DND-41 (cell line): ENCODE results near the gene VEGFD.

Experiments used
- ATAC-seq: fragments of 200-7000 bp; cut with Tn5 transposase; 3 replicates; pipeline ENCODE4 v1.9.1; 2021; ENCODE audit warnings: low read depth; ENCODE audit not compliant: insufficient read depth
- DNase-seq: peaks from one replicate; pipeline ENCODE4 v3.0.0-alpha.2; 2020
- H2AFZ ChIP-seq: 2 replicates; pipeline ENCODE4 v1.6.0; 2012; ENCODE audit warnings: low read depth, low read length
- H3K27ac ChIP-seq: 2 replicates; pipeline ENCODE4 v1.5.1; 2012; ENCODE audit warnings: low read length, inconsistent platforms
- H3K27me3 ChIP-seq: fragments of 200-600 bp; sonication (generic); 2 replicates; pipeline ENCODE4 v1.6.0; 2012; ENCODE audit warnings: low read length, mild to moderate bottlenecking, inconsistent platforms; ENCODE audit not compliant: insufficient read depth, poor library complexity
- H3K36me3 ChIP-seq: 2 replicates; pipeline ENCODE4 v1.5.1; 2012; ENCODE audit warnings: low read length, inconsistent platforms; ENCODE audit not compliant: insufficient read depth
- H3K4me1 ChIP-seq: 2 replicates; pipeline ENCODE4 v1.5.1; 2012; ENCODE audit warnings: mild to moderate bottlenecking, low read length; ENCODE audit not compliant: insufficient read depth
- H3K4me2 ChIP-seq: 2 replicates; pipeline ENCODE4 v1.6.0; 2012; ENCODE audit warnings: mild to moderate bottlenecking, moderate library complexity, low read length, inconsistent platforms; ENCODE audit not compliant: insufficient read depth
- H3K4me3 ChIP-seq, 2 experiments: fragments of 200-600 bp in 1 of 2; shearing (Covaris generic) in 1 of 2; 2 replicates each; pipeline ENCODE4 v1.5.1; 2012 to 2016; ENCODE audit warnings: inconsistent platforms in 2 of 2, low read length in 2 of 2, mild to moderate bottlenecking in 2 of 2, low read depth in 1 of 2, moderate library complexity in 1 of 2
- H3K79me2 ChIP-seq: 2 replicates; pipeline ENCODE4 v1.6.0; 2012; ENCODE audit warnings: low read length, inconsistent platforms; ENCODE audit not compliant: insufficient read depth
- H3K9ac ChIP-seq: 2 replicates; pipeline ENCODE4 v1.6.0; 2012; ENCODE audit warnings: low read depth, mild to moderate bottlenecking, inconsistent platforms, low read length, moderate library complexity
- H3K9me3 ChIP-seq: 2 replicates; pipeline ENCODE4 v1.5.1; 2012; ENCODE audit warnings: low read length, moderate library complexity, mild to moderate bottlenecking, inconsistent platforms; ENCODE audit not compliant: insufficient read depth, severe bottlenecking
- H4K20me1 ChIP-seq: 2 replicates; pipeline ENCODE4 v1.6.0; 2012; ENCODE audit warnings: low read length; ENCODE audit not compliant: insufficient read depth
- EZH2 ChIP-seq: IDR thresholded peaks from 3 replicates; pipeline ENCODE4 v1.6.1; 2012; ENCODE audit warnings: borderline replicate concordance, low read depth, mild to moderate bottlenecking, moderate library complexity, low read length, inconsistent platforms; ENCODE audit not compliant: severe bottlenecking
- TF ChIP-seq, protein P1 (sequence below): IDR thresholded peaks from 2 replicates; pipeline ENCODE4 v1.5.1; 2012; ENCODE audit warnings: borderline replicate concordance, low read length, moderate library complexity, mild to moderate bottlenecking; ENCODE audit not compliant: poor library complexity, severe bottlenecking; ENCODE audit errors: extremely low read depth

VEGFD gene

DNA sequence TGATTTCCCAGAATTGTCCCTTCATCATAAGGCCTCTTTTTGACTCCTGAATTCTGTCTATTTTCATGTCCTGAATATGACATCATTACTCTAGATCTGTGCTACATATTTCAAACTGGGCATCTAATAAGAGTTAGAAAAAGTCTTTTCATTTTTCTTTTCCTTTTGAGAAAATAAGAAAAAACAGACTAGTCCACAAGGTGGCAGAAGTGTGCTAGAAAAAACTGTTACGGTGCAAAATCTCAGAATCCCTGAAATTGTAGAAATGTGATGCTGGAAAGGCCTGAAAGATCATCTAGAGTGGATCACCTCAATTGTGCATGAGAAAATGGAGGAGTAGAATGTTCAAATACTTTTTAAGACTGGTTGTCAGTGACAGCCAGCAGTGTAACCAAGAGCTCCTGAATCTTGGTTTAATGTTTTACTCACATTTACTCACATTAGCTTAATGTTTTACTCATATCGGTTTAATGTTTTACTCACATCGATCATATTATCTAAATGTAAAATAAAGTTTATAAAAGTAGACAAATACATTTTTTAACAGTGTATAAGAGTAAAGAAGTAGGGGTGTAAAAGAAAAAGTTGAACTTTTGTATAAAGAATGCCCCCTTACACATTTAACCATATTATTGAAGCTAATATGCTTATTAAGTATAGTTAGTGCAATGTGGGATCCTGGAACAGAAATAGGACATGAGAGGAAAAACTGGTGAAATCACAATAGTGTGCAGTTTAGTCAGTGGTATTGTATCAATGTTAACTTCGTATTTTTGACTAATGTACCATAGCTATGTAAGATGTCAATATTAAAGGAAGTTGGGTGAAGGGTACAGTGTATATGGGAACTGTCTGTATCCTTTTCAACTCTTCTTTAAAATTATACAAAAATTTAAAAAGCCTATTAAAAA lies 84.0 kb downstream of the VEGFD start:
- DNase-seq: no peak
- Histone ChIP-seq H3K27ac (no peak overlapping the region), H2AFZ (no peak overlapping the region), H3K4me1 (no peaks in the 10 kb centered on the region), H3K9me3 (no peaks in the 10 kb centered on the region), H3K36me3 (no peaks in the 10 kb centered on the region), H3K27me3 (no peaks in the 10 kb centered on the region), H3K4me2 (no peak overlapping the region), H3K79me2 (no peaks in the 10 kb centered on the region), H3K9ac (no peak overlapping the region), H4K20me1 (no peaks in the 10 kb centered on the region), H3K4me3 (no peak overlapping the region)
- no peak for ATAC-seq
- no peak for TF ChIP-seq EZH2
- TF ChIP-seq, protein P1, sequence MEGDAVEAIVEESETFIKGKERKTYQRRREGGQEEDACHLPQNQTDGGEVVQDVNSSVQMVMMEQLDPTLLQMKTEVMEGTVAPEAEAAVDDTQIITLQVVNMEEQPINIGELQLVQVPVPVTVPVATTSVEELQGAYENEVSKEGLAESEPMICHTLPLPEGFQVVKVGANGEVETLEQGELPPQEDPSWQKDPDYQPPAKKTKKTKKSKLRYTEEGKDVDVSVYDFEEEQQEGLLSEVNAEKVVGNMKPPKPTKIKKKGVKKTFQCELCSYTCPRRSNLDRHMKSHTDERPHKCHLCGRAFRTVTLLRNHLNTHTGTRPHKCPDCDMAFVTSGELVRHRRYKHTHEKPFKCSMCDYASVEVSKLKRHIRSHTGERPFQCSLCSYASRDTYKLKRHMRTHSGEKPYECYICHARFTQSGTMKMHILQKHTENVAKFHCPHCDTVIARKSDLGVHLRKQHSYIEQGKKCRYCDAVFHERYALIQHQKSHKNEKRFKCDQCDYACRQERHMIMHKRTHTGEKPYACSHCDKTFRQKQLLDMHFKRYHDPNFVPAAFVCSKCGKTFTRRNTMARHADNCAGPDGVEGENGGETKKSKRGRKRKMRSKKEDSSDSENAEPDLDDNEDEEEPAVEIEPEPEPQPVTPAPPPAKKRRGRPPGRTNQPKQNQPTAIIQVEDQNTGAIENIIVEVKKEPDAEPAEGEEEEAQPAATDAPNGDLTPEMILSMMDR: peak; percentile 48

DNA sequence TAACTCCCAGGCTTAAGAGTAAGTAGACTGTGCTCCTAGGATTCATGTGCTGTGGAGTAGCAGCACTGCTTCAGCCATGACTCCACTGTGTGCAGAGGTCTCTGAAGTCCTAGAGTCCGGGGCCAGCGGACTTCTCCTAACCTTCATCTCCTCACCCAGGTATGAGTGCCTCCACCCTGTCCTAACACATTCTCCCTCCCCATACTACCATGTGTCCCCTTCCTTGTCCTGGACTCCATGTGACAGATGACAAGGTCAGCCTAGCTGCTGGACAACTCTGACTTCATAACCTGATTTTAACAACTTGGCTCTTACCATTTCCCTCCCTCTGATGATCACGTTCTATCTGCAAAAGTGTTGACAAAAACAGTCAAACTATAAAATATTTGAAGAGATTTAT lies 85.4 kb downstream of the VEGFD start:
- no peak for DNase-seq
- TF ChIP-seq, protein P1: no peak
- no peak for TF ChIP-seq EZH2
- Histone ChIP-seq H4K20me1 (no peaks in the 10 kb centered on the region), H3K4me2 (no peak overlapping the region), H3K36me3 (no peaks in the 10 kb centered on the region), H3K79me2 (no peaks in the 10 kb centered on the region), H3K27me3 (no peaks in the 10 kb centered on the region), H2AFZ (no peak overlapping the region), H3K4me1 (no peaks in the 10 kb centered on the region), H3K9ac (no peak overlapping the region), H3K27ac (no peak overlapping the region), H3K4me3 (no peak overlapping the region), H3K9me3 (no peaks in the 10 kb centered on the region)
- no peak for ATAC-seq

GRCh38 chrX:15298201-15298600 lies 86.0 kb downstream of the VEGFD start:
- no peak for ATAC-seq
- no peak for DNase-seq
- no peak overlapping the region for H2AFZ ChIP-seq

More at GRCh38 chrX:15298201-15298600, 86.0 kb downstream of the VEGFD start:
- Histone ChIP-seq H4K20me1 (no peaks in the 10 kb centered on the region), H3K27ac (no peak overlapping the region), H3K9me3 (no peaks in the 10 kb centered on the region), H3K4me3 (no peak overlapping the region), H3K4me2 (no peak overlapping the region), H3K36me3 (no peaks in the 10 kb centered on the region), H3K27me3 (no peaks in the 10 kb centered on the region), H3K4me1 (no peaks in the 10 kb centered on the region), H3K79me2 (no peaks in the 10 kb centered on the region), H3K9ac (no peak overlapping the region)
- TF ChIP-seq EZH2: no peak
- TF ChIP-seq, protein P1: no peak
